DND-41 (cell line): ENCODE measurements around the gene LY86.

ENCODE experiments used
- ATAC-seq: fragments of 200-7000 bp; cut with Tn5 transposase; 3 replicates; pipeline ENCODE4 v1.9.1; 2021; ENCODE audit warnings: low read depth; ENCODE audit not compliant: insufficient read depth
- DNase-seq: peaks from one replicate; pipeline ENCODE4 v3.0.0-alpha.2; 2020
- H2AFZ ChIP-seq: 2 replicates; pipeline ENCODE4 v1.6.0; 2012; ENCODE audit warnings: low read depth, low read length
- H3K27ac ChIP-seq: 2 replicates; pipeline ENCODE4 v1.5.1; 2012; ENCODE audit warnings: low read length, inconsistent platforms
- H3K27me3 ChIP-seq: fragments of 200-600 bp; sonication (generic); 2 replicates; pipeline ENCODE4 v1.6.0; 2012; ENCODE audit warnings: low read length, mild to moderate bottlenecking, inconsistent platforms; ENCODE audit not compliant: insufficient read depth, poor library complexity
- H3K36me3 ChIP-seq: 2 replicates; pipeline ENCODE4 v1.5.1; 2012; ENCODE audit warnings: low read length, inconsistent platforms; ENCODE audit not compliant: insufficient read depth
- H3K4me1 ChIP-seq: 2 replicates; pipeline ENCODE4 v1.5.1; 2012; ENCODE audit warnings: mild to moderate bottlenecking, low read length; ENCODE audit not compliant: insufficient read depth
- H3K4me2 ChIP-seq: 2 replicates; pipeline ENCODE4 v1.6.0; 2012; ENCODE audit warnings: mild to moderate bottlenecking, moderate library complexity, low read length, inconsistent platforms; ENCODE audit not compliant: insufficient read depth
- H3K4me3 ChIP-seq, 2 experiments: fragments of 200-600 bp in 1 of 2; shearing (Covaris generic) in 1 of 2; 2 replicates each; pipeline ENCODE4 v1.5.1; 2012 to 2016; ENCODE audit warnings: inconsistent platforms in 2 of 2, low read length in 2 of 2, mild to moderate bottlenecking in 2 of 2, low read depth in 1 of 2, moderate library complexity in 1 of 2
- H3K79me2 ChIP-seq: 2 replicates; pipeline ENCODE4 v1.6.0; 2012; ENCODE audit warnings: low read length, inconsistent platforms; ENCODE audit not compliant: insufficient read depth
- H3K9ac ChIP-seq: 2 replicates; pipeline ENCODE4 v1.6.0; 2012; ENCODE audit warnings: low read depth, mild to moderate bottlenecking, inconsistent platforms, low read length, moderate library complexity
- H3K9me3 ChIP-seq: 2 replicates; pipeline ENCODE4 v1.5.1; 2012; ENCODE audit warnings: low read length, moderate library complexity, mild to moderate bottlenecking, inconsistent platforms; ENCODE audit not compliant: insufficient read depth, severe bottlenecking
- H4K20me1 ChIP-seq: 2 replicates; pipeline ENCODE4 v1.6.0; 2012; ENCODE audit warnings: low read length; ENCODE audit not compliant: insufficient read depth
- CTCF ChIP-seq: IDR thresholded peaks from 2 replicates; pipeline ENCODE4 v1.5.1; 2012; ENCODE audit warnings: borderline replicate concordance, low read length, moderate library complexity, mild to moderate bottlenecking; ENCODE audit not compliant: poor library complexity, severe bottlenecking; ENCODE audit errors: extremely low read depth
- EZH2 ChIP-seq: IDR thresholded peaks from 3 replicates; pipeline ENCODE4 v1.6.1; 2012; ENCODE audit warnings: borderline replicate concordance, low read depth, mild to moderate bottlenecking, moderate library complexity, low read length, inconsistent platforms; ENCODE audit not compliant: severe bottlenecking

LY86 gene

GRCh38 chr6:6701864-6702263, 113.3 kb downstream of the LY86 start:
- Histone ChIP-seq H3K4me1 (peaks cover 84% of the 10 kb centered on the region), H3K27me3 (no peaks in the 10 kb centered on the region), H3K27ac (peak overlapping the region; percentile 93), H3K36me3 (peaks cover 18% of the 10 kb centered on the region), H3K4me2 (peak overlapping the region; percentile 61), H2AFZ (0 out of 2 replicates have a peak overlapping the region, but pooled peaks have one; percentile 0), H3K79me2 (peaks cover 45% of the 10 kb centered on the region), H3K4me3 (peak overlapping the region; percentile 15 to 52; a peak in 3 of 4 replicates), H4K20me1 (no peaks in the 10 kb centered on the region), H3K9ac (peak overlapping the region; percentile 65), H3K9me3 (no peaks in the 10 kb centered on the region)
- ATAC-seq (peak; percentile 60), DNase-seq (peak; percentile 89)
- TF ChIP-seq CTCF = peak; percentile 77
- TF ChIP-seq EZH2 = no peak

DNA sequence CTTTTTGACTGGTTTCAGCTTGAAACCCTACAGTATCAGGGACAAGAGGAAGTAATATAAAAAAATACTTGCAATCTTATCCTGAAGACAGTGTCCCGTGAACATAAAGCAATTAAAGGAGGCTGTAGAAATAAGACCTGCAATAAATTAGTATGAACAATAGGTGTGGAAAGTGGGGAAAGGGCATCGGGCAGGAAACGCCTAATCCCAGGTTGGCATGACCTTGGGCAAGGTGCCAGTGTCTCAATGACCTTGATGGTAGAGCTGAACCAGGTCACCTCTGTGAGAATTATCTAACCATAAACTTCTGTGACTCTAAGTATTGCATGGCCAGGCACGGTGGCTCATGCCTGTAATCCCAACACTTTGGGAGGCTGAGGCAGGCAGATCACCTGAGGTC, 115.2 kb downstream of the LY86 start:
- Histone ChIP-seq H3K27ac (peak overlapping the region; percentile 91), H3K79me2 (peaks cover 29% of the 10 kb centered on the region), H3K27me3 (no peaks in the 10 kb centered on the region), H3K9ac (peak overlapping the region; percentile 42), H3K36me3 (peaks cover 9% of the 10 kb centered on the region), H3K4me2 (peak overlapping the region; percentile 43), H2AFZ (no peak overlapping the region), H3K4me3 (no peak overlapping the region), H3K4me1 (peaks cover 74% of the 10 kb centered on the region), H4K20me1 (no peaks in the 10 kb centered on the region), H3K9me3 (no peaks in the 10 kb centered on the region)
- TF ChIP-seq CTCF = no peak
- TF ChIP-seq EZH2 = no peak
- no peak for ATAC-seq
- DNase-seq = no peak
